Stimulated activated CD8-positive, alpha-beta memory T cell treated with anti-CD3 and anti-CD28 coated beads, Interleukin-7, amount 100 ng/mL, for 48 hours (primary cell): ENCODE data around the gene TNS2.

Source experiments
- DNase-seq, 2 donors: peaks; one replicate each; pipeline ENCODE4 v3.0.0-alpha.2; 2020; ENCODE audit warnings: low read depth in 1 of 2; ENCODE audit errors: extremely low read depth in 1 of 2

Gene TNS2

DNA sequence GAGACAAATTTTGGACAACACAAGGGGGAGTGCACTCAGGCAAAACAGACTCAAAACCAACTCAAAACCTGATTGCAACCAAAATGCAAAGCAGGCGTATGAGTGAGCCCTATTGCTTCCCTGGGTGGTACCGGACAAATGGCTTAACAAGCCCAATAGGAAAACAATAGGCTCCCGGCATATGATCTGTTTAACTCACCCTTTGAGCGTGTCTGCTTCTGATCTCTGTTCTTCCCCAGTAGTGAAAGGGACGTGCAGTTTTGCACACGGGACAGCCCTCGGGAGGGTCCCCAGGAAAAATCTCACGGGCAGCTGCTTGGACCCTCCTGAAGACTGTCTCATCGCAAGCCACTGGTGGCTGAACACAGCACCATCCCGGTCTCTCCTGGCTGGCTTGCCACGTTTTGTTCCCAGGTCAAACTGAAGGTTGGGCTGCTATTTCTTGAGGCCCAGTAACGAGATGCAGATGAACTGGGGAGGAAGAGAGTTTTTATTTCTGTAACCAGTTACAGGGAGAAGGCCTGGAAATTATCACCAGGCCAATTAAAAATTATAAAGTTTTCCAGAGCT is 63.4 kb downstream of the TNS2 start:
- no peak for DNase-seq

DNA sequence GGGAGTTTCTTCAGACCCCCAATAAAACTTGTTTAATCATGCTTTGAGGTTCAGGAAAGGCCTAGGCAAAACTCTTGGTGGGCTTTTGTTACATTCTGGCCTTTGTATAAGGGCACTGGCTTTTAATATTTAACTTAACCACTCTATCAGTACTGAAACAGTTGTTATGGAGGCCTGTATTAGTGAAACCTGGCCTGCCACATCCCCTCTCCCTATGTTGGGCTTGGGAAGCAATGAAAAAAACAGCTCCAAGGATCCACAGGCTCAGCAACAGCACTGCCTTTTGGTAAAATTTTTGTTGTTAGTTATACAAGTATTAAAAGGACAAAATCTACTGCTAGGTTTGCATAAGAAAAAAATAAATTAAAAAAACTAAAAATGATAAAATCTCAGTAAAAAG is 64.1 kb downstream of the TNS2 start:
- DNase-seq = no peak
